Measurements from ENCODE around the gene MBD3L1.

- TF ChIP-seq CTCF (IDR thresholded peaks at IDR 0.05; ENCODE audit: low read depth, low read length) = no peak
- TF ChIP-seq EZH2phosphoT487 (IDR thresholded peaks at IDR 0.05; ENCODE audit: low read depth) = no peak
Measured at GRCh38 chr19:8832132-8833021, at the start of gene MBD3L1, which contains the start of gene ZNF558.
